T-helper 17 cell (primary cell): ENCODE measurements around the gene ANKRD23. TPM values are rescaled to one million over a fixed set of nuclear protein-coding genes. Genes with fewer than 3 reads are reported as not detected.

ENCODE experiments used
- ATAC-seq: fragments of 150-1000 bp; cut with Tn5 transposase; 2 replicates; pipeline ENCODE4 v1.10.0; 2021; ENCODE audit warnings: mild to moderate bottlenecking, moderate library complexity
- DNase-seq, 3 donors: peaks; one replicate each; pipeline versions ENCODE4 v3.0.0 to v3.0.0-alpha.2; 2020 to 2021
- H3K9me3 ChIP-seq: one replicate; pipeline ENCODE4 v1.7.0; 2013; ENCODE audit warnings: low read length, mild to moderate bottlenecking; ENCODE audit not compliant: control insufficient read depth, poor library complexity, severe bottlenecking
- H3K27ac Mint-ChIP-seq: one replicate; pipeline ENCODE4 v1.8.0; 2022; ENCODE audit warnings: mild to moderate bottlenecking, moderate library complexity, mixed read lengths
- H3K27me3 Mint-ChIP-seq: one replicate; pipeline ENCODE4 v1.8.0; 2022; ENCODE audit warnings: mixed read lengths
- H3K36me3 Mint-ChIP-seq: one replicate; pipeline ENCODE4 v1.8.0; 2022; ENCODE audit warnings: low read depth, mixed read lengths
- H3K4me1 Mint-ChIP-seq: one replicate; pipeline ENCODE4 v1.8.0; 2022; ENCODE audit warnings: mild to moderate bottlenecking, mixed read lengths
- H3K4me3 Mint-ChIP-seq: one replicate; pipeline ENCODE4 v1.8.0; 2022; ENCODE audit warnings: mild to moderate bottlenecking, moderate library complexity, mixed read lengths
- total RNA-seq, 4 donors: library from RNA in 2 of 4; stranded (reverse) in 2 of 4; gene quantifications; one replicate each; pipeline ENCODE4 v1.2.3 and lab custom pipeline; 2022 to 2026

The ANKRD23 gene
- total RNA-seq, 2 donors from 2014 or later = 7.6 to 11.2 TPM

- Mint-ChIP-seq H3K4me1 (peaks cover 3% of the 10 kb centered on the region), H3K27me3 (no peaks in the 10 kb centered on the region), H3K4me3 (no peak overlapping the region), H3K36me3 (no peaks in the 10 kb centered on the region), H3K27ac (no peak overlapping the region)
- H3K9me3 ChIP-seq = no peaks in the 10 kb centered on the region
- ATAC-seq (no peak), DNase-seq (no peak)
These were observed 38.4 kb upstream of the ANKRD23 start for GRCh38 chr2:96882230-96882629.

GRCh38 chr2:96881349-96882195 is 37.8 kb upstream of the ANKRD23 start:
- no peaks in the 10 kb centered on the region for H3K9me3 ChIP-seq
- H3K4me3 Mint-ChIP-seq = no peak overlapping the region
- ATAC-seq (no peak), DNase-seq (no peak)
- no peaks in the 10 kb centered on the region for H3K27me3 Mint-ChIP-seq
- H3K4me1 Mint-ChIP-seq = peaks cover 4% of the 10 kb centered on the region
- no peaks in the 10 kb centered on the region for H3K36me3 Mint-ChIP-seq
- no peak overlapping the region for H3K27ac Mint-ChIP-seq

GRCh38 chr2:96880891-96881273 is 37.1 kb upstream of the ANKRD23 start:
- Mint-ChIP-seq H3K4me3 (no peak overlapping the region), H3K27me3 (no peaks in the 10 kb centered on the region), H3K36me3 (no peaks in the 10 kb centered on the region), H3K4me1 (peaks cover 3% of the 10 kb centered on the region), H3K27ac (no peak overlapping the region)
- no peak for ATAC-seq
- DNase-seq = no peak
- H3K9me3 ChIP-seq = no peaks in the 10 kb centered on the region

- Mint-ChIP-seq H3K4me3 (no peak overlapping the region), H3K27me3 (no peaks in the 10 kb centered on the region), H3K27ac (no peak overlapping the region), H3K4me1 (peaks cover 8% of the 10 kb centered on the region), H3K36me3 (no peaks in the 10 kb centered on the region)
- ATAC-seq (no peak), DNase-seq (no peak)
- H3K9me3 ChIP-seq = no peaks in the 10 kb centered on the region
These were observed 35.8 kb upstream of the ANKRD23 start for GRCh38 chr2:96879545-96880040.

- H3K4me3 Mint-ChIP-seq = no peak overlapping the region
- H3K27ac Mint-ChIP-seq = no peak overlapping the region
- ATAC-seq = no peak
- no peaks in the 10 kb centered on the region for H3K27me3 Mint-ChIP-seq
- no peaks in the 10 kb centered on the region for H3K9me3 ChIP-seq
- DNase-seq = no peak
- peaks cover 13% of the 10 kb centered on the region for H3K4me1 Mint-ChIP-seq
- H3K36me3 Mint-ChIP-seq = no peaks in the 10 kb centered on the region
These were observed 35.1 kb upstream of the ANKRD23 start for GRCh38 chr2:96878796-96879544.

GRCh38 chr2:96878171-96878570 is 34.4 kb upstream of the ANKRD23 start:
- peak overlapping the region; percentile 91 for H3K27ac Mint-ChIP-seq
- no peaks in the 10 kb centered on the region for H3K36me3 Mint-ChIP-seq
- no peaks in the 10 kb centered on the region for H3K27me3 Mint-ChIP-seq
- no peak for ATAC-seq
- H3K4me1 Mint-ChIP-seq = peaks cover 13% of the 10 kb centered on the region
- H3K9me3 ChIP-seq = no peaks in the 10 kb centered on the region
- no peak overlapping the region for H3K4me3 Mint-ChIP-seq
- no peak for DNase-seq

GRCh38 chr2:96877631-96878092 is 33.8 kb upstream of the ANKRD23 start:
- Mint-ChIP-seq H3K27ac (peak overlapping the region; percentile 91), H3K4me1 (peaks cover 13% of the 10 kb centered on the region), H3K4me3 (no peak overlapping the region), H3K36me3 (no peaks in the 10 kb centered on the region), H3K27me3 (no peaks in the 10 kb centered on the region)
- DNase-seq (no peak), ATAC-seq (no peak)
- H3K9me3 ChIP-seq = no peaks in the 10 kb centered on the region

GRCh38 chr2:96877042-96877451 is 33.2 kb upstream of the ANKRD23 start:
- no peaks in the 10 kb centered on the region for H3K9me3 ChIP-seq
- Mint-ChIP-seq H3K27me3 (no peaks in the 10 kb centered on the region), H3K4me3 (no peak overlapping the region), H3K27ac (peak overlapping the region; percentile 91), H3K36me3 (no peaks in the 10 kb centered on the region), H3K4me1 (peaks cover 13% of the 10 kb centered on the region)
- no peak for DNase-seq
- no peak for ATAC-seq

- Mint-ChIP-seq H3K27ac (peak overlapping the region; percentile 91), H3K36me3 (no peaks in the 10 kb centered on the region), H3K27me3 (no peaks in the 10 kb centered on the region), H3K4me1 (peaks cover 13% of the 10 kb centered on the region), H3K4me3 (no peak overlapping the region)
- no peak for DNase-seq
- no peak for ATAC-seq
- no peaks in the 10 kb centered on the region for H3K9me3 ChIP-seq
These were observed 32.6 kb upstream of the ANKRD23 start for GRCh38 chr2:96876269-96877041.

- ATAC-seq (no peak), DNase-seq (no peak)
- Mint-ChIP-seq H3K4me1 (peaks cover 17% of the 10 kb centered on the region), H3K27me3 (no peaks in the 10 kb centered on the region), H3K4me3 (no peak overlapping the region), H3K36me3 (no peaks in the 10 kb centered on the region), H3K27ac (peak overlapping the region; percentile 91)
- no peaks in the 10 kb centered on the region for H3K9me3 ChIP-seq
These were observed 31.9 kb upstream of the ANKRD23 start for GRCh38 chr2:96875498-96876268.

GRCh38 chr2:96874198-96874831 is 30.5 kb upstream of the ANKRD23 start:
- H3K36me3 Mint-ChIP-seq = no peaks in the 10 kb centered on the region
- peaks cover 19% of the 10 kb centered on the region for H3K4me1 Mint-ChIP-seq
- H3K27me3 Mint-ChIP-seq = no peaks in the 10 kb centered on the region
- peak overlapping the region; percentile 91 for H3K27ac Mint-ChIP-seq
- ATAC-seq (peak; percentile 50), DNase-seq (no peak)
- peak overlapping the region; percentile 43 for H3K4me3 Mint-ChIP-seq
- no peaks in the 10 kb centered on the region for H3K9me3 ChIP-seq

GRCh38 chr2:96873651-96874096 is 29.9 kb upstream of the ANKRD23 start:
- H3K9me3 ChIP-seq = no peaks in the 10 kb centered on the region
- H3K4me3 Mint-ChIP-seq = no peak overlapping the region
- DNase-seq = no peak
- no peaks in the 10 kb centered on the region for H3K27me3 Mint-ChIP-seq
- ATAC-seq = no peak
- H3K27ac Mint-ChIP-seq = peak overlapping the region; percentile 91
- peaks cover 19% of the 10 kb centered on the region for H3K4me1 Mint-ChIP-seq
- H3K36me3 Mint-ChIP-seq = no peaks in the 10 kb centered on the region
